HepG2 (cell line): ENCODE measurements around the gene CES2. TPM values are rescaled to one million over a fixed set of nuclear protein-coding genes. Genes with fewer than 3 reads are reported as not detected.

Experiments
- ARNT ChIP-seq: fragments of 450-650 bp; IDR thresholded peaks from 2 replicates; pipeline ENCODE4 v1.6.1; 2017
- ASH2L ChIP-seq: fragments of 300-600, 200-600 bp; sonication (generic); IDR thresholded peaks from 2 replicates; pipeline ENCODE4 v1.7.0; 2017; ENCODE audit warnings: low read depth, mild to moderate bottlenecking, moderate library complexity, mixed read lengths, low read length; ENCODE audit not compliant: insufficient read length
- E2F5 ChIP-seq: sonication (generic); formaldehyde crosslinking; conservative IDR thresholded peaks from 2 replicates; pipeline ENCODE4 v1.4.0; 2020; ENCODE audit warnings: missing genetic modification reagents
- HIC2 ChIP-seq: sonication (generic); formaldehyde crosslinking; IDR thresholded peaks from 2 replicates; pipeline ENCODE4 v1.9.0; 2022; ENCODE audit warnings: low read depth, missing genetic modification reagents
- HOXD1 ChIP-seq: sonication (generic); formaldehyde crosslinking; IDR thresholded peaks from 2 replicates; pipeline ENCODE4 v1.5.0; 2020; ENCODE audit warnings: missing genetic modification reagents
- MAFK ChIP-seq, 2 experiments: IDR thresholded peaks in 1 of 2; conservative IDR thresholded peaks in 1 of 2; 2 replicates each; pipeline ENCODE4 v1.6.1; 2011; ENCODE audit warnings: improper control_type of control experiment in 2 of 2, low read length in 2 of 2
- MEIS1 ChIP-seq: sonication (generic); formaldehyde crosslinking; IDR thresholded peaks from 2 replicates; pipeline ENCODE4 v1.9.0; 2021; ENCODE audit warnings: mild to moderate bottlenecking, missing genetic modification reagents, moderate library complexity, borderline replicate concordance
- MIER3 ChIP-seq: IDR thresholded peaks from 2 replicates; pipeline ENCODE4 v1.6.1; 2016; ENCODE audit warnings: missing compliant biosample characterization, borderline replicate concordance
- NBN ChIP-seq: fragments of 450-650 bp; conservative IDR thresholded peaks from 2 replicates; pipeline ENCODE4 v1.6.1; 2017
- POLR2AphosphoS5 ChIP-seq: IDR thresholded peaks from 2 replicates; pipeline ENCODE4 v1.6.1; 2012; ENCODE audit warnings: low read depth, low read length
- SP1 ChIP-seq, 2 experiments: fragments of 450-650 bp in 1 of 2; sonication (generic) in 1 of 2; formaldehyde crosslinking in 1 of 2; IDR thresholded peaks; 2 replicates each; pipeline versions ENCODE4 v1.4.0 to v1.6.1; 2016 to 2020; ENCODE audit warnings: missing genetic modification reagents in 1 of 2
- STAT5B ChIP-seq: sonication (generic); formaldehyde crosslinking; IDR thresholded peaks from 2 replicates; pipeline ENCODE4 v1.4.0; 2020; ENCODE audit warnings: missing genetic modification reagents
- TAF1 ChIP-seq: sonication (generic); formaldehyde crosslinking; IDR thresholded peaks from 2 replicates; pipeline ENCODE4 v1.4.0; 2020; ENCODE audit warnings: missing genetic modification reagents
- XRCC5 ChIP-seq: fragments of 200-400 bp; formaldehyde crosslinking; optimal IDR thresholded peaks from 2 replicates; pipeline ENCODE3; 2017; ENCODE audit warnings: mild to moderate bottlenecking, low read length
- ZBTB39 ChIP-seq: sonication (generic); formaldehyde crosslinking; IDR thresholded peaks from 2 replicates; pipeline ENCODE4 v1.5.0; 2020; ENCODE audit warnings: missing genetic modification reagents
- ZMAT3 ChIP-seq: sonication (generic); formaldehyde crosslinking; conservative IDR thresholded peaks from 2 replicates; pipeline ENCODE4 v1.7.0; 2021; ENCODE audit warnings: missing genetic modification reagents
- ZNF101 ChIP-seq: sonication (generic); formaldehyde crosslinking; IDR thresholded peaks from 2 replicates; pipeline ENCODE4 v1.4.0; 2020; ENCODE audit warnings: mild to moderate bottlenecking, low read depth, missing genetic modification reagents, borderline replicate concordance
- ZNF207 ChIP-seq: fragments of 450-650 bp; IDR thresholded peaks from 2 replicates; pipeline ENCODE4 v1.6.1; 2016; ENCODE audit warnings: antibody characterized with exemption, borderline replicate concordance
- ZNF431 ChIP-seq: sonication (generic); formaldehyde crosslinking; IDR thresholded peaks from 2 replicates; pipeline ENCODE4 v1.9.0; 2022; ENCODE audit warnings: missing genetic modification reagents, low read depth, mild to moderate bottlenecking, borderline replicate concordance
- ZNF574 ChIP-seq: sonication (generic); formaldehyde crosslinking; IDR thresholded peaks from 2 replicates; pipeline ENCODE4 v1.4.0; 2020; ENCODE audit warnings: missing genetic modification reagents
- ZNF598 ChIP-seq: sonication (generic); formaldehyde crosslinking; IDR thresholded peaks from 2 replicates; pipeline ENCODE4 v1.5.1; 2020; ENCODE audit warnings: mild to moderate bottlenecking, missing genetic modification reagents, borderline replicate concordance
- ZNF674 ChIP-seq: sonication (generic); formaldehyde crosslinking; IDR thresholded peaks from 2 replicates; pipeline ENCODE4 v1.5.0; 2020; ENCODE audit warnings: low read depth, mild to moderate bottlenecking, missing genetic modification reagents
- ZSCAN12 ChIP-seq: sonication (generic); formaldehyde crosslinking; IDR thresholded peaks from 2 replicates; pipeline ENCODE4 v1.9.0; 2021; ENCODE audit warnings: mild to moderate bottlenecking, missing genetic modification reagents
- ZSCAN31 ChIP-seq: sonication (generic); formaldehyde crosslinking; IDR thresholded peaks from 2 replicates; pipeline ENCODE4 v1.5.0; 2020; ENCODE audit warnings: low read depth, mild to moderate bottlenecking, missing genetic modification reagents
- polyA plus RNA-seq, 8 experiments: library from polyadenylated mRNA; depleted of rRNA in 3 of 8; stranded (reverse) in 7 of 8; unstranded in 1 of 8; fragments of >200 nt; fragmentation: Illumina TruSeq in 4 of 8; extraction: Trizol in 4 of 8; gene quantifications; 2 replicates each; pipeline versions ENCODE4 v1.2.1 to v1.2.3, GENCODE V29; 2011 to 2016; ENCODE audit warnings: low read depth in 4 of 8, missing spikeins in 1 of 8, mixed read lengths in 1 of 8; ENCODE audit not compliant: insufficient read depth in 1 of 8
- total RNA-seq, 5 experiments: library from RNA; depleted of rRNA; stranded (reverse); fragments of >200 nt; fragmentation: Illumina TruSeq; extraction: Trizol; gene quantifications; 2 replicates each; pipeline ENCODE4 v1.2.3, GENCODE V29; 2016; ENCODE audit warnings: low read depth in 1 of 5

CES2 gene
- total and polyA plus RNA-seq, 2 of the 13 experiments (the other 11 are each of a cell fraction or from before 2014, with no cell fraction given): 50.6 to 63.8 TPM

- TF ChIP-seq ZNF101 (no peak), ZMAT3 (CRISPR knock-in tag) (no peak), ZNF574 (CRISPR knock-in tag) (peak; percentile 98), ARNT (no peak), ZNF674 (no peak), HIC2 (CRISPR knock-in tag) (no peak; the same call in 1 of the 2 replicates), ZSCAN31 (CRISPR knock-in tag) (no peak), MEIS1 (CRISPR knock-in tag) (no peak), XRCC5 (peak; percentile 99), ZNF598 (CRISPR knock-in tag) (no peak), E2F5 (CRISPR knock-in tag) (no peak), ZBTB39 (CRISPR knock-in tag) (no peak), MAFK (conservative IDR thresholded peaks at IDR 0.05 in 1 of 2, IDR thresholded peaks at IDR 0.05 in 1 of 2; ENCODE audit: low read length in 2 of 2) (no peak), ZNF431 (CRISPR knock-in tag) (no peak), TAF1 (peak; percentile 50; the same call in 1 of the 2 replicates), NBN (no peak), MIER3 (CRISPR knock-in tag) (peak; percentile 84; the same call in 1 of the 2 replicates), SP1 (IDR thresholded peaks at IDR 0.05) (no peak), SP1 (CRISPR knock-in tag; IDR thresholded peaks at IDR 0.05) (no peak), ZNF207 (no peak), POLR2AphosphoS5 (peak; percentile 72), HOXD1 (CRISPR knock-in tag) (no peak), ASH2L (no peak), STAT5B (CRISPR knock-in tag) (no peak), ZSCAN12 (CRISPR knock-in tag) (peak; percentile 66; the same call in 1 of the 2 replicates)
Measured at GRCh38 chr16:66961065-66961744, 25.9 kb downstream of the CES2 start, which contains the start of gene CES3 (continued).
